ENCODE measurements around the gene ADAMTS9.

Gene ADAMTS9

GRCh38 chr3:64687781-64688604 lies at the start of gene ADAMTS9:
Gene ADAMTS9 (minus strand): TSS chr3:64688000. CDS start chr3:64687657, 343 bp downstream.
- DNase-seq, result no peak

GRCh38 chr3:64732576-64732975 lies 44.8 kb upstream of the ADAMTS9 start:
- DNase-seq, result no peak

GRCh38 chr3:64730681-64731080 lies 42.9 kb upstream of the ADAMTS9 start:
- DNase-seq, result no peak

GRCh38 chr3:64728994-64729393 lies 41.2 kb upstream of the ADAMTS9 start:
- no peak for DNase-seq

- DNase-seq, result no peak
Observed at GRCh38 chr3:64728428-64728827, 40.6 kb upstream of the ADAMTS9 start.

GRCh38 chr3:64726414-64727090 lies 38.8 kb upstream of the ADAMTS9 start:
- DNase-seq, result no peak

GRCh38 chr3:64718976-64719375 lies 31.2 kb upstream of the ADAMTS9 start:
- no peak for DNase-seq

- no peak for DNase-seq
Observed at GRCh38 chr3:64717872-64718613, 30.2 kb upstream of the ADAMTS9 start.

- DNase-seq, result no peak
Observed at GRCh38 chr3:64717411-64717810, 29.6 kb upstream of the ADAMTS9 start.

- DNase-seq, result no peak
Observed at GRCh38 chr3:64716110-64716710, 28.4 kb upstream of the ADAMTS9 start.

GRCh38 chr3:64715211-64715982 lies 27.6 kb upstream of the ADAMTS9 start:
- no peak for DNase-seq

- DNase-seq, result no peak
Observed at GRCh38 chr3:64708456-64708855, 20.7 kb upstream of the ADAMTS9 start.

- DNase-seq, result no peak
Observed at GRCh38 chr3:64705946-64706345, 18.1 kb upstream of the ADAMTS9 start.

GRCh38 chr3:64696896-64697295 lies 9.1 kb upstream of the ADAMTS9 start:
- DNase-seq, result no peak

GRCh38 chr3:64694114-64694513 lies 6.3 kb upstream of the ADAMTS9 start:
- no peak for DNase-seq

GRCh38 chr3:64693031-64693430 lies 5.2 kb upstream of the ADAMTS9 start:
- DNase-seq, result no peak

- no peak for DNase-seq
Observed at GRCh38 chr3:64691051-64691450, 3.3 kb upstream of the ADAMTS9 start.

- DNase-seq, result no peak
Observed at GRCh38 chr3:64687086-64687780, 567 bp downstream of the ADAMTS9 start.

- no peak for DNase-seq
Observed at GRCh38 chr3:64686446-64686908, 1.3 kb downstream of the ADAMTS9 start.

- no peak for DNase-seq
Observed at GRCh38 chr3:64685800-64686445, 1.9 kb downstream of the ADAMTS9 start.

- DNase-seq, result no peak
Observed at GRCh38 chr3:64685331-64685799, 2.4 kb downstream of the ADAMTS9 start.
